Measurements from ENCODE around the gene KIF16B. TPM values are rescaled to one million over a fixed set of nuclear protein-coding genes. Genes with fewer than 3 reads are reported as not detected.

The KIF16B gene
- total and polyA plus RNA-seq, 10 of the 15 experiments (the other 5 are each of a cell fraction or from before 2014, with no cell fraction given) = 0.21 to 5.2 (median 3.0) TPM

DNA sequence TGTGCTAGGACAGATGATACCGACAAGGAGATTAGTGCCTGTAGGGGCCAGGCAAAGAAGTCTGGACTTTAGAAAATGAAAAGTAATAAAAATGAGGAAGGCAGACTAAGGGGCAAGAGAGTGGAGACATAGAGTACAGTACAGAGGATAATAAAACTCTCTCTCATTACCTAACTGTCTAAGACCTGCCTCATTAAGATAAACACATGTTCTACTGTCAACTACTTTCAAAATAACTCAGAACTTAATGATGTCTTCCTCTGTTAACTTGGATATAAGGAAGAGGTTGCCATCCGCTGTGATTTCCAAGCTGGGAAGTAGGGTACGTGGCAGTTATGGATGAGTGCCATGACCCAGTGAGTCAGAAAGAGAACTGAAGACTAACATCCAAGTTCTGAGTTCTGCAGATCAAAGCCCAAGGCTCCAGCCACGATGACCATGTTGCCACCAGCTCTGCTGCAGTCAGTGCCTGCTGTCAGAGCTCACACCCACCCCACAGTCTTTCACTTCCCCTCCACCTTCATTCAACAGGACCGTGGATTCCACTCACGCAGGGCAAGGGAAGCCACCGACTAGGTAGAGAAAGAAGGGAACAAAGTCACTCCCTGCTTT, 81.8 kb downstream of the KIF16B start (continued):
- TF ChIP-seq, protein P1, sequence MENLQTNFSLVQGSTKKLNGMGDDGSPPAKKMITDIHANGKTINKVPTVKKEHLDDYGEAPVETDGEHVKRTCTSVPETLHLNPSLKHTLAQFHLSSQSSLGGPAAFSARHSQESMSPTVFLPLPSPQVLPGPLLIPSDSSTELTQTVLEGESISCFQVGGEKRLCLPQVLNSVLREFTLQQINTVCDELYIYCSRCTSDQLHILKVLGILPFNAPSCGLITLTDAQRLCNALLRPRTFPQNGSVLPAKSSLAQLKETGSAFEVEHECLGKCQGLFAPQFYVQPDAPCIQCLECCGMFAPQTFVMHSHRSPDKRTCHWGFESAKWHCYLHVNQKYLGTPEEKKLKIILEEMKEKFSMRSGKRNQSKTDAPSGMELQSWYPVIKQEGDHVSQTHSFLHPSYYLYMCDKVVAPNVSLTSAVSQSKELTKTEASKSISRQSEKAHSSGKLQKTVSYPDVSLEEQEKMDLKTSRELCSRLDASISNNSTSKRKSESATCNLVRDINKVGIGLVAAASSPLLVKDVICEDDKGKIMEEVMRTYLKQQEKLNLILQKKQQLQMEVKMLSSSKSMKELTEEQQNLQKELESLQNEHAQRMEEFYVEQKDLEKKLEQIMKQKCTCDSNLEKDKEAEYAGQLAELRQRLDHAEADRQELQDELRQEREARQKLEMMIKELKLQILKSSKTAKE (IDR thresholded peaks at IDR 0.05; ENCODE audit: low read depth, poor library complexity, severe bottlenecking) = no peak
- TF ChIP-seq BCL11A (IDR thresholded peaks at IDR 0.05; ENCODE audit: low read depth, low read length) (peak; percentile 34; the same call in 1 of the 2 replicates), SPI1 (IDR thresholded peaks at IDR 0.05; ENCODE audit: borderline replicate concordance, insufficient read depth, low read depth, low read length) (peak; percentile 92), ATF7 (IDR thresholded peaks at IDR 0.05; ENCODE audit: low read depth) (no peak)

DNA sequence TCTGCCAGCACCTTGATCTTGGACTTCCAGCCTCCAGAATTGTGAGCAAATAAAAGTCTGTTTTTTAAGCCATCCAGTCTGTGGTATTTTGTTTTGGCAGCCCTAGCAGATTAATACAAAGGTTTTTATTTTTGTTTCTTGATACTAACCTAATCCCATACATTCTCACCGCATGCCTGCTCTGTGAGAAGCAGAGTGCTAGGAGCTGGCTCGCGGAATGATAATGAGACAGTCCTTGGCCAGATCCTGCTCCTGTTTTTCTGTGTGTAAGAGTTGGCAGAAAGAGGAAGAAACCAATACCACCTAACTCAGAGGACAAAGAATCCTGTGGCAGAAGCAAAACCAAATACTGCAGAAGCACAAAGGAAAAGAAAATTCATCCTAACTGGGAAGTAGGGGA, 82.6 kb downstream of the KIF16B start:
- RAD21 ChIA-PET (ENCODE audit: unreplicated experiment) = no interaction called here
- Histone ChIP-seq H2AFZ (ENCODE audit: control insufficient read depth, low read depth, low read length) (no peak overlapping the region), H3K9me3 (replicated peaks; ENCODE audit: control insufficient read depth, insufficient read depth, low read length) (no peaks in the 10 kb centered on the region), H3K27ac (ENCODE audit: control insufficient read depth, insufficient read depth) (no peak overlapping the region), H3K79me2 (ENCODE audit: control insufficient read depth, insufficient read depth, low read length) (no peaks in the 10 kb centered on the region), H3K4me1 (ENCODE audit: control insufficient read depth, insufficient read depth, low read length) (0 out of 2 replicates have a peak, but pooled peaks cover 6% of the 10 kb centered on the region), H3K4me3 (no peak overlapping the region), H4K20me1 (ENCODE audit: control insufficient read depth, insufficient read depth) (no peaks in the 10 kb centered on the region), H3K36me3 (ENCODE audit: control insufficient read depth in 2 of 2, insufficient read depth in 2 of 2, low read length in 1 of 2) (no peaks in the 10 kb centered on the region), H3K4me2 (ENCODE audit: control insufficient read depth, insufficient read depth) (no peak overlapping the region), H3K9ac (ENCODE audit: control insufficient read depth, insufficient read depth, low read length) (no peak overlapping the region), H3K27me3 (replicated peaks in 1 of 2; ENCODE audit: control insufficient read depth in 2 of 2, insufficient read depth in 2 of 2, low read length in 1 of 2) (no peaks in the 10 kb centered on the region)
- BruUV-seq (replicated peaks) = no TSS peak
- CTCF ChIA-PET = no interaction called here
- TF ChIP-seq, protein P2, sequence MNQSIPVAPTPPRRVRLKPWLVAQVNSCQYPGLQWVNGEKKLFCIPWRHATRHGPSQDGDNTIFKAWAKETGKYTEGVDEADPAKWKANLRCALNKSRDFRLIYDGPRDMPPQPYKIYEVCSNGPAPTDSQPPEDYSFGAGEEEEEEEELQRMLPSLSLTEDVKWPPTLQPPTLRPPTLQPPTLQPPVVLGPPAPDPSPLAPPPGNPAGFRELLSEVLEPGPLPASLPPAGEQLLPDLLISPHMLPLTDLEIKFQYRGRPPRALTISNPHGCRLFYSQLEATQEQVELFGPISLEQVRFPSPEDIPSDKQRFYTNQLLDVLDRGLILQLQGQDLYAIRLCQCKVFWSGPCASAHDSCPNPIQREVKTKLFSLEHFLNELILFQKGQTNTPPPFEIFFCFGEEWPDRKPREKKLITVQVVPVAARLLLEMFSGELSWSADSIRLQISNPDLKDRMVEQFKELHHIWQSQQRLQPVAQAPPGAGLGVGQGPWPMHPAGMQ (IDR thresholded peaks at IDR 0.05; ENCODE audit: borderline replicate concordance) = no peak
- TF ChIP-seq MYB (IDR thresholded peaks at IDR 0.05; ENCODE audit: borderline replicate concordance, low read depth, low read length) (no peak), NFYB (IDR thresholded peaks at IDR 0.05; ENCODE audit: insufficient read depth, low read depth, low read length) (no peak), CREM (IDR thresholded peaks at IDR 0.05; ENCODE audit: low read depth) (no peak), RB1 (IDR thresholded peaks at IDR 0.05; ENCODE audit: borderline replicate concordance) (no peak), RAD21 (IDR thresholded peaks at IDR 0.05; ENCODE audit: insufficient read depth, low read depth, low read length) (no peak), KDM1A (IDR thresholded peaks at IDR 0.05; ENCODE audit: borderline replicate concordance) (no peak), MYC (IDR thresholded peaks at IDR 0.05; ENCODE audit: insufficient read depth, insufficient read length, insufficient replicate concordance, low read length, severe bottlenecking) (no peak), PML (IDR thresholded peaks at IDR 0.05; ENCODE audit: low read length) (no peak)
- TF ChIP-seq, protein P3, sequence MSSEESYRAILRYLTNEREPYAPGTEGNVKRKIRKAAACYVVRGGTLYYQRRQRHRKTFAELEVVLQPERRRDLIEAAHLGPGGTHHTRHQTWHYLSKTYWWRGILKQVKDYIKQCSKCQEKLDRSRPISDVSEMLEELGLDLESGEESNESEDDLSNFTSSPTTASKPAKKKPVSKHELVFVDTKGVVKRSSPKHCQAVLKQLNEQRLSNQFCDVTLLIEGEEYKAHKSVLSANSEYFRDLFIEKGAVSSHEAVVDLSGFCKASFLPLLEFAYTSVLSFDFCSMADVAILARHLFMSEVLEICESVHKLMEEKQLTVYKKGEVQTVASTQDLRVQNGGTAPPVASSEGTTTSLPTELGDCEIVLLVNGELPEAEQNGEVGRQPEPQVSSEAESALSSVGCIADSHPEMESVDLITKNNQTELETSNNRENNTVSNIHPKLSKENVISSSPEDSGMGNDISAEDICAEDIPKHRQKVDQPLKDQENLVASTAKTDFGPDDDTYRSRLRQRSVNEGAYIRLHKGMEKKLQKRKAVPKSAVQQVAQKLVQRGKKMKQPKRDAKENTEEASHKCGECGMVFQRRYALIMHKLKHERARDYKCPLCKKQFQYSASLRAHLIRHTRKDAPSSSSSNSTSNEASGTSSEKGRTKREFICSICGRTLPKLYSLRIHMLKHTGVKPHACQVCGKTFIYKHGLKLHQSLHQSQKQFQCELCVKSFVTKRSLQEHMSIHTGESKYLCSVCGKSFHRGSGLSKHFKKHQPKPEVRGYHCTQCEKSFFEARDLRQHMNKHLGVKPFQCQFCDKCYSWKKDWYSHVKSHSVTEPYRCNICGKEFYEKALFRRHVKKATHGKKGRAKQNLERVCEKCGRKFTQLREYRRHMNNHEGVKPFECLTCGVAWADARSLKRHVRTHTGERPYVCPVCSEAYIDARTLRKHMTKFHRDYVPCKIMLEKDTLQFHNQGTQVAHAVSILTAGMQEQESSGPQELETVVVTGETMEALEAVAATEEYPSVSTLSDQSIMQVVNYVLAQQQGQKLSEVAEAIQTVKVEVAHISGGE (CRISPR knock-in tag; IDR thresholded peaks at IDR 0.05) = no peak
- SMC1A ChIA-PET (ENCODE audit: uncharacterized antibody, unreplicated experiment) = no interaction called here
- POLR2A ChIA-PET = no interaction called here
- intact Hi-C loops (cut with micrococcal nuclease; ENCODE audit: unreplicated experiment) (no loop called here), in situ Hi-C loops (cut with MboI) (loop anchor here (25.0 kb wide), 1 partner anchor 778 kb away; no protein-coding TSS in a partner anchor)
- 98% methylated on average over 3 of the region's 3 CpGs for WGBS (ENCODE audit: insufficient coverage, insufficient replicate concordance, low lambda C conversion rate, missing lambda C conversion rate)
- no peak for ATAC-seq
- DNase-seq (ENCODE audit: low read depth, low spot score) = no peak
- FAIRE-seq = no peak

Measured in GM12878 (cell line).